ENCODE results near the gene ZNF205. TPM values are rescaled to one million over a fixed set of nuclear protein-coding genes. Genes with fewer than 3 reads are reported as not detected.
"Not testable (repeated sequence)": the region's sequence is repeated elsewhere in the genome, so short reads cannot be mapped to it uniquely, and the experiment has no call there.

Gene ZNF205
- total RNA-seq, 1 donor from 2014 or later: 23.9 TPM

DNA sequence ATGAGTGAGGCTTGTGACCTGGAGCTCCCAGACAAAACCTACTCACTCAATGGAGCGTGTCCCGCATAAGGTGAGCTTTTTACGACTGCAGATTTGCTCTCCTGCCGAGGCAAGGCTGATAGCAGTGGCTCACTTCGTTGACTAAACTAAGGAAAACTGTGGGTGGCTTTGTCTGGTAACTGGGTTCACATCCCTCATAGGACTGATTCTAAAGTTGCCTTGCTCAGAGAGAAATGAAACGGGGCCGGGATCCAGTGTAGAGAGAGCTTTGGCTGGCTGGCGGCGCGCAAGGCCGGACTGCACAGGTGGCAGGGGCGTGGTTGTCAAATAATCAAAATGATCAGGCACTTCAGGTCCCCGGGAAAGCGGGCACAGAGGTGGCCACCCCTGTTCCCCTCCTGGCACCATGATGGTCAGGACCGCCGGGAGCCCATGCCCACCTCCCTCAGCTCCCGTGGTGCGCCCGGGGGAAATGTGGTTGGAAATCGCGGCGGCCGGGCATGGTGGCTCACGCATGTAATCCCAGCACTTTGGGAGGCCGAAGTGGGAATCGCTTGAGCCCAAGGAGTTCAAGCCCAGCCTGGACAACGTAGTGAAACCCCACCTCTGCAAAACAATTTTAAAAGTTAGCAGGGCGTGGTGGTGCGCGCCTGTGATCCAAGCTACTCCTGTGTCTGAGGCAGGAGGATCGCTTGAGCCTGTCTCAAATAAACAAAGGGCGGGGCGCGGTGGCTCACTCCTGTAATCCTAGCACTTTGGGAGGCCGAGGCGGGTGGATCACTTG is 49.0 kb downstream of the ZNF205 start:
- TF ChIP-seq, protein P1, sequence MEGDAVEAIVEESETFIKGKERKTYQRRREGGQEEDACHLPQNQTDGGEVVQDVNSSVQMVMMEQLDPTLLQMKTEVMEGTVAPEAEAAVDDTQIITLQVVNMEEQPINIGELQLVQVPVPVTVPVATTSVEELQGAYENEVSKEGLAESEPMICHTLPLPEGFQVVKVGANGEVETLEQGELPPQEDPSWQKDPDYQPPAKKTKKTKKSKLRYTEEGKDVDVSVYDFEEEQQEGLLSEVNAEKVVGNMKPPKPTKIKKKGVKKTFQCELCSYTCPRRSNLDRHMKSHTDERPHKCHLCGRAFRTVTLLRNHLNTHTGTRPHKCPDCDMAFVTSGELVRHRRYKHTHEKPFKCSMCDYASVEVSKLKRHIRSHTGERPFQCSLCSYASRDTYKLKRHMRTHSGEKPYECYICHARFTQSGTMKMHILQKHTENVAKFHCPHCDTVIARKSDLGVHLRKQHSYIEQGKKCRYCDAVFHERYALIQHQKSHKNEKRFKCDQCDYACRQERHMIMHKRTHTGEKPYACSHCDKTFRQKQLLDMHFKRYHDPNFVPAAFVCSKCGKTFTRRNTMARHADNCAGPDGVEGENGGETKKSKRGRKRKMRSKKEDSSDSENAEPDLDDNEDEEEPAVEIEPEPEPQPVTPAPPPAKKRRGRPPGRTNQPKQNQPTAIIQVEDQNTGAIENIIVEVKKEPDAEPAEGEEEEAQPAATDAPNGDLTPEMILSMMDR (IDR thresholded peaks at IDR 0.05; ENCODE audit: unreplicated experiment): no peak
- no peak overlapping the region for H3K27ac Mint-ChIP-seq
- no peak overlapping the region for H3K4me3 Mint-ChIP-seq (ENCODE audit: low read depth)

DNA sequence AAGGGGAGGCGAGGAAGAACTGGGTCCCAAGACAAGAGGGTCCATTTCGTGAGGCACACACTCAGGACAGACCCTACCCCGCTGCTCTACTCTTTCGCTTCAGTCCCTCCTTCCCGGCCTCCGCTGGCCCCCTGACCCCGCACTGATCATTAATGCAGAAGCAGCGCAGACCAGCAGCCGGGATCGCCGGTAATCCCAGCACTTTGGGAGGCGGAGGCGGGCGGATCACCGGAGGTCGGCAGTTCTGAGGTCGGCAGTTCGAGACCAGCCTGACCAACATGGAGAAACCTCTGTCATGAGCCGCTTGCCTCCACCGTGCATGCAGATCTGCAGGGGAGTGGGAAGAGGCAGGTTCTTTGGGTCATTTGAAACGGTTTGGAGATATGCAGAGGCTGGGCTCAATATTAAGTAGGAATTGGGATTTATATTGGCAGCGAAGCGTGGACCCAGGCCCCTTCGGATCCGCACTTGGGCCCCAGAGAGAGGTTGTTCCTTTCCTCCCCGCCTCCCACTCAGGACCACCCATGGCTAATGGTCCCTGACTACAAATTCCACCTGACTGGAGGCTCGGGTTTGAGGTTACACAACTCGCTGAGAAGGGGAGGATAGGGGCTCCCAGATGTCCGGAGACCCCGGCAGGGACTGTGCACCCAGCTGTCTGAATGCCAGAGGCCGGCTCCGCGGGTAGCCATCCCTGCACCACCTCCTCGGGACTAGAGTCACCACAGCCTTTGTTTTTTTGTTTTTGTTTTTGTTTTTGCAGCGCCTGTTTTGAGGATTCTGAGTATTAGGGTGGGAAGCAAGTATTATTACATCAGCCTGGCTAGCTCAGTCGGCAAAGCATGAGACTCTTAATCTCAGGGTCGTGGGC is 52.0 kb downstream of the ZNF205 start:
- Mint-ChIP-seq H3K9me3 (ENCODE audit: low read depth) (no peaks in the 10 kb centered on the region), H3K27me3 (peaks cover 44% of the 10 kb centered on the region), H3K36me3 (ENCODE audit: insufficient read depth) (no peaks in the 10 kb centered on the region), H3K4me1 (ENCODE audit: low read depth) (no peaks in the 10 kb centered on the region), H3K27ac (no peak overlapping the region), H3K4me3 (ENCODE audit: low read depth) (no peak overlapping the region)
- TF ChIP-seq, protein P1 (IDR thresholded peaks at IDR 0.05; ENCODE audit: unreplicated experiment): no peak
- no peak for DNase-seq (ENCODE audit: low spot score, unreplicated experiment)

More for the DNA sequence above, 49.0 kb downstream of the ZNF205 start:
- no peak for DNase-seq (ENCODE audit: low spot score, unreplicated experiment)
- H3K4me1 Mint-ChIP-seq (ENCODE audit: low read depth): peaks cover 5% of the 10 kb centered on the region
- H3K36me3 Mint-ChIP-seq (ENCODE audit: insufficient read depth): no peaks in the 10 kb centered on the region
- H3K27me3 Mint-ChIP-seq: peaks cover 41% of the 10 kb centered on the region
- H3K9me3 Mint-ChIP-seq (ENCODE audit: low read depth): no peaks in the 10 kb centered on the region

DNA sequence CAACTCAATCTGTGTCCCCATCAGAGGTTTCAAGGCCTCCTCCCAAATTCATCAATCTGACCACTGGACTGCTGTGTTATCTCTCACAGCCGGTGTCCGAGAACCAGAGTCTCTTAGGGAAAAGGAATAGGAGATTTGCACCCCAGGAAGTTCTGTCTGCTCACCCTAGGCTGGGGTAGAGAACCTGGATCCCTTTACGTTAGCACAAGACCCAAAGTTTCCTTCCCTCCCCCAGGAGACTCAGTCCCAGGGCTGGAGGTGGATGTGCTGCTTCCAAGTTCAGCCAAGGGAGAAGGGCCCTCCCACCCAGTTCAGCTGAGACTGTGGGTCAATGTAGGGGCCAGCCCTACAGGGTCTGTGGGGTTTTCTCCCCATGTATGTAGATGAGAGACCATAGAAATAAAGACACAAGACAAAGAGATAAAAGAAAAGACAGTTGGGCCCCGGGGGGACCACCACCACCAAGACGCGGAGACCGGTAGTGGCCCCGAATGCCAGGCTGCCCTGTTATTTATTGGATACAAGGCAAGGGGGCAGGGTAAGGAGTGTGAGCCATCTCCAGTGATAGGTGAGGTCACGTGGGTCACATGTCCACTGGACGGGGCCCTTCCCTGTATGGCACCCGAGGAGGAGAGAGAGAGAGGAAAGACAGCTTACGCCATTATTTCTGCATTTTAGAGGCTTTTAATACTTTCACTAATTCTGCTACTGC is 52.9 kb downstream of the ZNF205 start:
- Mint-ChIP-seq H3K4me1 (ENCODE audit: low read depth) (no peaks in the 10 kb centered on the region), H3K9me3 (ENCODE audit: low read depth) (no peaks in the 10 kb centered on the region), H3K36me3 (ENCODE audit: insufficient read depth) (no peaks in the 10 kb centered on the region), H3K4me3 (ENCODE audit: low read depth) (no peak overlapping the region), H3K27ac (no peak overlapping the region), H3K27me3 (peaks cover 49% of the 10 kb centered on the region)
- TF ChIP-seq, protein P1 (IDR thresholded peaks at IDR 0.05; ENCODE audit: unreplicated experiment): no peak
- no peak for DNase-seq (ENCODE audit: low spot score, unreplicated experiment)

DNA sequence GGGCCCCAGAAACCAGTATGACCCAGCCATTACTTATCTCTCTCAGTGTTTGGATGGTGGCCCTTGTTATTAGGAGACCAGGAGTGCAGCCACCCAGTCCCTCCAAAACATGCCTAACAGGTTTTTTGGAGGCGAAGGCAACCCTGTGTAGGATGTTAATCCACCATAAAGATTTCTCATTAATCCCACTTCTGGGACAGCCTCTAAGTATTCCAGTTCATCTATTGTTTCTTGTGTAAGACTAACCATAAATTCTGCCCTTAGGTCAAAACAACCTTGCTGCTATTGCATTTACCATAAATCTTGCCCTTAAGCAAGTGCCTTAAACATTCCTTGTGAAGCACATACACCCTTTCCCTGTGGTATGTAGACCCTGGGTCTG is 54.1 kb downstream of the ZNF205 start:
- H3K9me3 Mint-ChIP-seq (ENCODE audit: low read depth): no peaks in the 10 kb centered on the region
- no peaks in the 10 kb centered on the region for H3K36me3 Mint-ChIP-seq (ENCODE audit: insufficient read depth)
- no peaks in the 10 kb centered on the region for H3K4me1 Mint-ChIP-seq (ENCODE audit: low read depth)
- peaks cover 58% of the 10 kb centered on the region for H3K27me3 Mint-ChIP-seq
- no peak overlapping the region for H3K27ac Mint-ChIP-seq
- TF ChIP-seq, protein P1 (IDR thresholded peaks at IDR 0.05; ENCODE audit: unreplicated experiment): no peak
- H3K4me3 Mint-ChIP-seq (ENCODE audit: low read depth): no peak overlapping the region
- DNase-seq (ENCODE audit: low spot score, unreplicated experiment): no peak

DNA sequence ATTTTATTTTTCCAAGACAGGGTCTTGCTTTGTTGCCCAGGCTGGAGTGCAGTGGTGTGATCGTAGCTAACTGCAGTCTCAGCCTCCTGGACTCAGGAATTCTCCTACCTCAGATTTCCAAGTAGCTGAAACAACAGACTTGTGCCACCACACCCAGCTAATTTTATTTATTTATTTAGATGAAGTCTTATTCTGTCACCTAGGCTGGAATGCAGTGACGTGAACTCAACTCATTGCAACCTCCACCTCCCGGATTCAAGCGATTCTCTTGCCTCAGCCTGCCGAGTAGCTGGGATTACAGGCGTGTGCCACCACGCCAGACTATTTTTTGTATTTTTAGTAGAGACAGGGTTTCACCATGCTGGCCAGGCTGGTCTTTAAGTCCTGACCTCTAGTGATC is 56.3 kb downstream of the ZNF205 start:
- not testable (repeated sequence) for DNase-seq (ENCODE audit: low spot score, unreplicated experiment); H3K4me1 Mint-ChIP-seq (ENCODE audit: low read depth); H3K36me3 Mint-ChIP-seq (ENCODE audit: insufficient read depth); H3K4me3 Mint-ChIP-seq (ENCODE audit: low read depth); H3K9me3 Mint-ChIP-seq (ENCODE audit: low read depth); H3K27ac Mint-ChIP-seq
- peaks cover 67% of the 10 kb centered on the region for H3K27me3 Mint-ChIP-seq

Other genes with a start within 250 kb of the ZNF205 start
- gene FLYWCH2, start 229.4 kb upstream of the ZNF205 start, total RNA-seq: 26.3 and 26.9 TPM in 2 replicates
- 19.5 and 20.7 TPM in 2 replicates for gene FLYWCH1, start 200.7 kb upstream of the ZNF205 start, total RNA-seq
- gene KREMEN2, start 148.3 kb upstream of the ZNF205 start, total RNA-seq: 0.31 and 0.47 TPM in 2 replicates
- 13.0 and 13.1 TPM in 2 replicates for gene PAQR4, start 143.2 kb upstream of the ZNF205 start, total RNA-seq
- gene PKMYT1, start 132.1 kb upstream of the ZNF205 start, total RNA-seq: 33.7 and 36.5 TPM in 2 replicates
- gene CLDN9, start 99.7 kb upstream of the ZNF205 start, total RNA-seq: 2.2 and 2.9 TPM in 2 replicates
- gene CLDN6, start 94.4 kb upstream of the ZNF205 start, total RNA-seq: 563 and 578 TPM in 2 replicates
- gene TNFRSF12A, start 92.2 kb upstream of the ZNF205 start, total RNA-seq: 44.3 and 57.4 TPM in 2 replicates
- 22.4 and 25.3 TPM in 2 replicates for gene HCFC1R1, start 88.6 kb upstream of the ZNF205 start, total RNA-seq
- 44.1 and 47.4 TPM in 2 replicates for gene THOC6, start 88.6 kb upstream of the ZNF205 start, total RNA-seq
- 10.4 and 11.7 TPM in 2 replicates for gene BICDL2, start 75.6 kb upstream of the ZNF205 start, total RNA-seq
- gene MMP25, start 66.0 kb upstream of the ZNF205 start, total RNA-seq: 0.13 and 0.19 TPM in 2 replicates
- 2.9 and 4.6 TPM in 2 replicates for gene IL32, start 46.9 kb upstream of the ZNF205 start, total RNA-seq
- 0.33 and 0.34 TPM in 2 replicates for gene ZSCAN10, start 13.3 kb upstream of the ZNF205 start, total RNA-seq
- 13.1 and 13.4 TPM in 2 replicates for gene ZNF213, start 22.4 kb downstream of the ZNF205 start, total RNA-seq
- gene OR1F1, start 75.6 kb downstream of the ZNF205 start, total RNA-seq: not detected in 2 replicates
- gene ZNF200, start 122.6 kb downstream of the ZNF205 start, total RNA-seq: 11.2 and 11.9 TPM in 2 replicates
- gene MEFV, start 144.0 kb downstream of the ZNF205 start, total RNA-seq: not detected in 2 replicates
- gene ZNF263, start 170.9 kb downstream of the ZNF205 start, total RNA-seq: 29.4 and 33.8 TPM in 2 replicates
- 5.4 and 5.8 TPM in 2 replicates for gene TIGD7, start 192.8 kb downstream of the ZNF205 start, total RNA-seq
- 57.4 and 58.7 TPM in 2 replicates for gene ZNF75A, start 192.9 kb downstream of the ZNF205 start, total RNA-seq
- 0.19 TPM in 1 of 2 replicates, not detected in the other for gene OR2C1, start 243.3 kb downstream of the ZNF205 start, total RNA-seq